Neural progenitor cell (in vitro differentiated cells): ENCODE measurements around the gene SPEF1. TPM values are rescaled to one million over a fixed set of nuclear protein-coding genes. Genes with fewer than 3 reads are reported as not detected.

Experiments
- DNase-seq: peaks from one replicate; pipeline ENCODE4 v3.0.0-alpha.2; 2016; ENCODE audit warnings: low spot score
- H2AFZ ChIP-seq: fragments of 200-600 bp; sonication (generic); replicated peaks from 2 replicates; pipeline ENCODE4 v1.6.1; 2016; ENCODE audit warnings: antibody characterized with exemption
- H3F3A ChIP-seq: fragments of 200-600 bp; sonication (generic); 2 replicates; pipeline ENCODE4 v1.6.1; 2016; ENCODE audit warnings: antibody characterized with exemption, low read depth
- H3K27ac ChIP-seq: fragments of 200-600 bp; sonication (generic); 2 replicates; pipeline ENCODE4 v1.5.1; 2016; ENCODE audit warnings: mild to moderate bottlenecking
- H3K27me3 ChIP-seq: fragments of 200-600 bp; sonication (generic); 2 replicates; pipeline ENCODE4 v1.6.1; 2016; ENCODE audit warnings: mild to moderate bottlenecking, moderate library complexity
- H3K36me3 ChIP-seq: fragments of 200-600 bp; sonication (generic); 2 replicates; pipeline ENCODE4 v1.5.1; 2016
- H3K4me1 ChIP-seq: fragments of 200-600 bp; sonication (generic); 2 replicates; pipeline ENCODE4 v1.6.1; 2016; ENCODE audit warnings: mixed run types
- H3K4me2 ChIP-seq: fragments of 200-600 bp; sonication (generic); 2 replicates; pipeline ENCODE4 v1.6.1; 2016
- H3K4me3 ChIP-seq: fragments of 200-600 bp; sonication (generic); 2 replicates; pipeline ENCODE4 v1.5.1; 2016
- H3K79me2 ChIP-seq: fragments of 200-600 bp; sonication (generic); 2 replicates; pipeline ENCODE4 v1.6.1; 2016; ENCODE audit warnings: low read depth
- H3K9ac ChIP-seq: fragments of 200-600 bp; sonication (generic); 2 replicates; pipeline ENCODE4 v1.6.1; 2016
- H3K9me3 ChIP-seq: fragments of 200-600 bp; sonication (generic); 2 replicates; pipeline ENCODE4 v1.5.1; 2016; ENCODE audit warnings: low read depth
- H4K20me1 ChIP-seq: fragments of 200-600 bp; sonication (generic); 2 replicates; pipeline ENCODE4 v1.6.1; 2016; ENCODE audit warnings: low read depth
- H3K27ac Mint-ChIP-seq: 3 replicates; pipeline ENCODE4 v1.8.0; 2021; ENCODE audit warnings: mixed read lengths
- H3K27me3 Mint-ChIP-seq: 2 replicates; pipeline ENCODE4 v1.8.0; 2022; ENCODE audit warnings: low read depth, mild to moderate bottlenecking, inconsistent platforms, moderate library complexity, mixed read lengths; ENCODE audit not compliant: insufficient read depth
- H3K36me3 Mint-ChIP-seq: 3 replicates; pipeline ENCODE4 v1.8.0; 2021; ENCODE audit warnings: mixed read lengths
- H3K4me1 Mint-ChIP-seq: 3 replicates; pipeline ENCODE4 v1.8.0; 2021; ENCODE audit warnings: mixed read lengths
- H3K4me3 Mint-ChIP-seq: 3 replicates; pipeline ENCODE4 v1.8.0; 2021; ENCODE audit warnings: mild to moderate bottlenecking, moderate library complexity, mixed read lengths
- H3K9me3 Mint-ChIP-seq: 3 replicates; pipeline ENCODE4 v1.8.0; 2020; ENCODE audit warnings: mixed read lengths
- CTCF ChIP-seq: fragments of 200-600 bp; sonication (generic); IDR thresholded peaks from 2 replicates; pipeline ENCODE4 v1.5.1; 2017; ENCODE audit warnings: antibody characterized with exemption, mild to moderate bottlenecking
- EZH2 ChIP-seq: fragments of 200-600 bp; sonication (generic); IDR thresholded peaks from 2 replicates; pipeline ENCODE4 v1.6.1; 2017; ENCODE audit warnings: antibody characterized with exemption, mild to moderate bottlenecking, moderate library complexity
- EZH2phosphoT487 ChIP-seq: fragments of 200-600 bp; sonication (generic); IDR thresholded peaks from 2 replicates; pipeline ENCODE4 v1.6.1; 2017; ENCODE audit warnings: antibody characterized with exemption
- total RNA-seq: library from RNA; depleted of rRNA; stranded (reverse); fragments of >200 nt; gene quantifications from 2 replicates; pipeline ENCODE4 v1.2.3, GENCODE V29; 2015; ENCODE audit warnings: low replicate concordance

Gene SPEF1
- total RNA-seq, 1 donor from 2014 or later = 1.2 TPM

- peaks cover 6% of the 10 kb centered on the region for H4K20me1 ChIP-seq
- Mint-ChIP-seq H3K27ac (peak overlapping the region; percentile 98), H3K36me3 (peaks cover under 1% of the 10 kb centered on the region), H3K27me3 (peaks cover 17% of the 10 kb centered on the region), H3K9me3 (no peaks in the 10 kb centered on the region), H3K4me1 (peaks cover 31% of the 10 kb centered on the region), H3K4me3 (peak overlapping the region; percentile 91)
- H3K4me1 ChIP-seq = peaks cover 15% of the 10 kb centered on the region
- H3K27me3 ChIP-seq = peaks cover 21% of the 10 kb centered on the region
- H3K36me3 ChIP-seq = no peaks in the 10 kb centered on the region
- peaks cover 16% of the 10 kb centered on the region for H3F3A ChIP-seq
- no peaks in the 10 kb centered on the region for H3K9me3 ChIP-seq
- DNase-seq = peak; percentile 94
- peak; percentile 72 for TF ChIP-seq CTCF
- peak; percentile 18 for TF ChIP-seq EZH2
- no peak for TF ChIP-seq EZH2phosphoT487
- peak overlapping the region; percentile 98 for H3K4me2 ChIP-seq
- H3K79me2 ChIP-seq = peaks cover 5% of the 10 kb centered on the region
- H3K9ac ChIP-seq = peak overlapping the region; percentile 46
- H3K27ac ChIP-seq = no peak overlapping the region
- peak overlapping the region; percentile 88 for H2AFZ ChIP-seq
- peak overlapping the region; percentile 68 for H3K4me3 ChIP-seq
These were observed 12.7 kb downstream of the SPEF1 start for GRCh38 chr20:3768342-3769130.

GRCh38 chr20:3767427-3768341, 13.6 kb downstream of the SPEF1 start, which contains the start of gene ADISSP:
ADISSP (minus strand) TSS chr20:3767753; CDS start chr20:3760100, 7,653 bp downstream.
- Mint-ChIP-seq H3K9me3 (no peaks in the 10 kb centered on the region), H3K4me3 (peak within 1 kb of the TSS; percentile 91), H3K27ac (peak within 1 kb of the TSS; percentile 98), H3K4me1 (peaks cover 31% of the 10 kb centered on the region), H3K27me3 (peaks cover 17% of the 10 kb centered on the region), H3K36me3 (peaks cover 2% of the 10 kb centered on the region)
- H3K9ac ChIP-seq = peak within 1 kb of the TSS; percentile 46
- peaks cover 16% of the 10 kb centered on the region for H3F3A ChIP-seq
- H3K27me3 ChIP-seq = peaks cover 21% of the 10 kb centered on the region
- peak within 1 kb of the TSS; percentile 68 for H3K4me3 ChIP-seq
- TF ChIP-seq CTCF = peak; percentile 15
- TF ChIP-seq EZH2phosphoT487 = no peak
- DNase-seq = peak; percentile 99
- H3K4me2 ChIP-seq = peak within 1 kb of the TSS; percentile 98
- H4K20me1 ChIP-seq = peaks cover 6% of the 10 kb centered on the region
- H3K4me1 ChIP-seq = peaks cover 15% of the 10 kb centered on the region
- H3K36me3 ChIP-seq = no peaks in the 10 kb centered on the region
- no peaks in the 10 kb centered on the region for H3K9me3 ChIP-seq
- no peak within 1 kb of the TSS for H3K27ac ChIP-seq
- H3K79me2 ChIP-seq = peaks cover 5% of the 10 kb centered on the region
- peak within 1 kb of the TSS; percentile 88 for H2AFZ ChIP-seq

GRCh38 chr20:3767110-3767426, 14.2 kb downstream of the SPEF1 start:
- Histone ChIP-seq H2AFZ (peak overlapping the region; percentile 81), H3K4me2 (peak overlapping the region; percentile 98), H3K27ac (no peak overlapping the region), H4K20me1 (peaks cover 6% of the 10 kb centered on the region), H3K27me3 (peaks cover 21% of the 10 kb centered on the region), H3K9me3 (no peaks in the 10 kb centered on the region), H3K4me3 (peak overlapping the region; percentile 68), H3F3A (peaks cover 16% of the 10 kb centered on the region), H3K36me3 (no peaks in the 10 kb centered on the region), H3K79me2 (peaks cover 5% of the 10 kb centered on the region), H3K9ac (peak overlapping the region; percentile 43), H3K4me1 (peaks cover 15% of the 10 kb centered on the region)
- peaks cover 2% of the 10 kb centered on the region for H3K36me3 Mint-ChIP-seq
- peak; percentile 59 for DNase-seq
- no peaks in the 10 kb centered on the region for H3K9me3 Mint-ChIP-seq
- H3K4me1 Mint-ChIP-seq = peaks cover 31% of the 10 kb centered on the region
- no peak overlapping the region for H3K27ac Mint-ChIP-seq
- TF ChIP-seq EZH2 = no peak
- no peak for TF ChIP-seq CTCF
- H3K27me3 Mint-ChIP-seq = peaks cover 13% of the 10 kb centered on the region
- peak overlapping the region; percentile 91 for H3K4me3 Mint-ChIP-seq
